ENCODE results near the gene PPP1R3D. TPM values are rescaled to one million over a fixed set of nuclear protein-coding genes. Genes with fewer than 3 reads are reported as not detected.

PPP1R3D gene
- total RNA-seq, 1 donor from 2014 or later = 0.30 TPM

DNA sequence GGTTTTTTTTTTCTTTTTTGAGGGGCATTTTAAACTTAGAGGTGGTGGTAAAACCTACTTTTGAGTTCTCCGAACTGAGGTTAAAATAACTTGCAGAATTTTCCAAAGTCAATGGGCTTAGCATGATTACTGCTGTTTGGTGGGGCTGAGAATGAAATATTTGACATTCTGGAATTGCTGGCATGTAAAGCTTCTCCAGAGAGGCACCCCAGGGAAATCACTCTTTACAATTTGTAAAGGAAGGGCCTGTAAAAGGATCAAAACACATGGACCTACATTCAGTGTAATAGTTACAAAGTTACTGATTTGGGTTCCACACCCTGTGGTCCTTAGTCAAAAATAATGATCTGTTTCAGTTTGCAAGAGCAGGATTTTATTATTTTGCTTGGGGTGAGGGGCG, 5.6 kb upstream of the PPP1R3D start:
- peaks cover 34% of the 10 kb centered on the region for H3K4me1 Mint-ChIP-seq
- peak overlapping the region; percentile 0 for H3K4me2 ChIP-seq
- no peaks in the 10 kb centered on the region for H3K27me3 ChIP-seq
- no peaks in the 10 kb centered on the region for H3K9me3 ChIP-seq (ENCODE audit: low read depth)
- no peaks in the 10 kb centered on the region for H3K36me3 ChIP-seq
- peak; percentile 19 for DNase-seq (ENCODE audit: low spot score)
- H3K4me3 ChIP-seq = no peak overlapping the region
- TF ChIP-seq, protein P1, sequence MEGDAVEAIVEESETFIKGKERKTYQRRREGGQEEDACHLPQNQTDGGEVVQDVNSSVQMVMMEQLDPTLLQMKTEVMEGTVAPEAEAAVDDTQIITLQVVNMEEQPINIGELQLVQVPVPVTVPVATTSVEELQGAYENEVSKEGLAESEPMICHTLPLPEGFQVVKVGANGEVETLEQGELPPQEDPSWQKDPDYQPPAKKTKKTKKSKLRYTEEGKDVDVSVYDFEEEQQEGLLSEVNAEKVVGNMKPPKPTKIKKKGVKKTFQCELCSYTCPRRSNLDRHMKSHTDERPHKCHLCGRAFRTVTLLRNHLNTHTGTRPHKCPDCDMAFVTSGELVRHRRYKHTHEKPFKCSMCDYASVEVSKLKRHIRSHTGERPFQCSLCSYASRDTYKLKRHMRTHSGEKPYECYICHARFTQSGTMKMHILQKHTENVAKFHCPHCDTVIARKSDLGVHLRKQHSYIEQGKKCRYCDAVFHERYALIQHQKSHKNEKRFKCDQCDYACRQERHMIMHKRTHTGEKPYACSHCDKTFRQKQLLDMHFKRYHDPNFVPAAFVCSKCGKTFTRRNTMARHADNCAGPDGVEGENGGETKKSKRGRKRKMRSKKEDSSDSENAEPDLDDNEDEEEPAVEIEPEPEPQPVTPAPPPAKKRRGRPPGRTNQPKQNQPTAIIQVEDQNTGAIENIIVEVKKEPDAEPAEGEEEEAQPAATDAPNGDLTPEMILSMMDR (IDR thresholded peaks at IDR 0.05) = no peak
- TF ChIP-seq EZH2 (IDR thresholded peaks at IDR 0.05) (no peak), EZH2phosphoT487 (IDR thresholded peaks at IDR 0.05) (no peak)
- peak overlapping the region; percentile 57 for H3K27ac Mint-ChIP-seq
- H3K9ac ChIP-seq = no peak overlapping the region
- peaks cover 6% of the 10 kb centered on the region for H3K36me3 Mint-ChIP-seq
- no peaks in the 10 kb centered on the region for H4K20me1 ChIP-seq (ENCODE audit: low read depth)
- no peaks in the 10 kb centered on the region for H3K27me3 Mint-ChIP-seq (ENCODE audit: insufficient read depth, low read depth)
- peaks cover 19% of the 10 kb centered on the region for H3K4me1 ChIP-seq
- no peak overlapping the region for H3K4me3 Mint-ChIP-seq
- H2AFZ ChIP-seq (replicated peaks) = no peak overlapping the region
- H3K79me2 ChIP-seq (ENCODE audit: low read depth) = no peaks in the 10 kb centered on the region
- H3K27ac ChIP-seq = no peak overlapping the region
- H3K9me3 Mint-ChIP-seq = no peaks in the 10 kb centered on the region
- peaks cover 9% of the 10 kb centered on the region for H3F3A ChIP-seq (ENCODE audit: low read depth)

DNA sequence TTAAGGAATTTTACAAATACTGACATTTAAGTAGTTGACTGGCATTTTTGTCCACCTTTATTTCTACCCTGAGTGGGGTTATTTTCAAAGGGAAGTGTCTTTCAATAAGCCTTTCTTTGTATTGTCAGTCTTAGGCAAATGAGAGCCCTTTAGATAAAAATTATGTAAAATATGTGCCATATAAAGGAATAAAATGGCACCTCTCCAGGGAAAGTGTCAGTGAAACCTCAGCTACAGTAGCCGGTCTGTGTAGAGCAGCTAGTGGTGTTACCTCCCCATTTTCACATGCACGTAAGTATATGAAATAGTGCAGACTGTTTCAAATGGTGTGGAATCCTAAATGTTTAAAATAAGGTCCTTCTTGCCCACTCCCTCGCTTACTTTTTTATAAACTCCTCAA, 5.1 kb upstream of the PPP1R3D start:
- Histone ChIP-seq H3K9me3 (ENCODE audit: low read depth) (no peaks in the 10 kb centered on the region), H2AFZ (replicated peaks) (no peak overlapping the region), H3K4me2 (peak overlapping the region; percentile 0), H4K20me1 (ENCODE audit: low read depth) (no peaks in the 10 kb centered on the region), H3K79me2 (ENCODE audit: low read depth) (no peaks in the 10 kb centered on the region), H3K36me3 (no peaks in the 10 kb centered on the region), H3K9ac (no peak overlapping the region), H3K4me1 (peaks cover 19% of the 10 kb centered on the region), H3K4me3 (no peak overlapping the region), H3K27ac (no peak overlapping the region), H3K27me3 (no peaks in the 10 kb centered on the region), H3F3A (ENCODE audit: low read depth) (peaks cover 14% of the 10 kb centered on the region)
- DNase-seq (ENCODE audit: low spot score) = no peak
- TF ChIP-seq, protein P1 (IDR thresholded peaks at IDR 0.05) = no peak
- TF ChIP-seq EZH2 (IDR thresholded peaks at IDR 0.05) (no peak), EZH2phosphoT487 (IDR thresholded peaks at IDR 0.05) (no peak)
- Mint-ChIP-seq H3K9me3 (no peaks in the 10 kb centered on the region), H3K4me3 (no peak overlapping the region), H3K4me1 (peaks cover 37% of the 10 kb centered on the region), H3K27ac (no peak overlapping the region), H3K36me3 (peaks cover 6% of the 10 kb centered on the region), H3K27me3 (ENCODE audit: insufficient read depth, low read depth) (no peaks in the 10 kb centered on the region)

DNA sequence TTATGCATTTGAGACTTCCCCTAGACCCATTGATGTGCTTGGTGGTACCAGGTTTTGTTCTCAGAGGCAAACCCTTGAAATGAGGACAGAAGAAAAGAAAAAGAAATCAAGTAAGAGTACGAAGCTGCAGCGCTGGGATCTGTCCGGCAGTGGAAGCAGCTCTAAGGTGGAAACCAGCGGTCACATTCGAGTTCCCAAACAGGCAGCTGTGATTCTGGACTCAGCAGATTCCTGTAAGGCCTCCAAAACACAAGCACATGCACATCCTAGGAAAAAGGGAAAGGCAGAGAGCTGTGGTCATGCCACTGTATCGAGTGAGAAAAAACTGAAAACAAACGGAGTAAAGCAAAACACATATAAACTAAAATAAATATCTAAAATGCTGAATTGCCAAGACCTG, 4.6 kb upstream of the PPP1R3D start:
- peaks cover 6% of the 10 kb centered on the region for H3K36me3 Mint-ChIP-seq
- Histone ChIP-seq H3K9ac (no peak overlapping the region), H3K27me3 (peaks cover 4% of the 10 kb centered on the region), H4K20me1 (ENCODE audit: low read depth) (no peaks in the 10 kb centered on the region), H3K27ac (no peak overlapping the region), H3K9me3 (ENCODE audit: low read depth) (no peaks in the 10 kb centered on the region), H3K4me2 (no peak overlapping the region), H3K4me1 (peaks cover 19% of the 10 kb centered on the region), H3K4me3 (no peak overlapping the region), H2AFZ (replicated peaks) (no peak overlapping the region), H3K79me2 (ENCODE audit: low read depth) (no peaks in the 10 kb centered on the region), H3F3A (ENCODE audit: low read depth) (peaks cover 17% of the 10 kb centered on the region), H3K36me3 (no peaks in the 10 kb centered on the region)
- H3K4me3 Mint-ChIP-seq = no peak overlapping the region
- TF ChIP-seq, protein P1 (IDR thresholded peaks at IDR 0.05) = no peak
- TF ChIP-seq EZH2phosphoT487 (IDR thresholded peaks at IDR 0.05) = no peak
- no peak for TF ChIP-seq EZH2 (IDR thresholded peaks at IDR 0.05)
- no peak for DNase-seq (ENCODE audit: low spot score)
- no peaks in the 10 kb centered on the region for H3K27me3 Mint-ChIP-seq (ENCODE audit: insufficient read depth, low read depth)
- H3K4me1 Mint-ChIP-seq = peaks cover 37% of the 10 kb centered on the region
- H3K27ac Mint-ChIP-seq = no peak overlapping the region
- H3K9me3 Mint-ChIP-seq = no peaks in the 10 kb centered on the region
